Thyroid gland (tissue), 4 donors: ENCODE data around the gene KCTD19.
"Not testable (repeated sequence)": the region's sequence is repeated elsewhere in the genome, so short reads cannot be mapped to it uniquely, and the experiment has no call there.

ENCODE experiments used
- CTCF ChIP-seq, 6 experiments: fragments of 200-600 bp in 3 of 6; fragments of 450-650 bp in 3 of 6; sonication (generic) in 3 of 6; IDR thresholded peaks; one replicate each; pipeline ENCODE4 v1.5.1; 2016 to 2019; ENCODE audit warnings: antibody characterized with exemption in 6 of 6, mild to moderate bottlenecking in 2 of 6, inconsistent platforms in 1 of 6, moderate library complexity in 1 of 6
- POLR2A ChIP-seq, 2 donors: fragments of 450-650 bp; IDR thresholded peaks; one replicate each; pipeline ENCODE4 v1.6.1; 2017; ENCODE audit warnings: antibody characterized with exemption in 2 of 2, mild to moderate bottlenecking in 2 of 2, moderate library complexity in 1 of 2

- TF ChIP-seq CTCF, POLR2A (IDR thresholded peaks at IDR 0.05): not testable (repeated sequence)
These were observed 25.9 kb upstream of the KCTD19 start for GRCh38 chr16:67352463-67352862.
